Femur (tissue), 1 donor: ENCODE data around the gene SERPIND1.
"Not testable (repeated sequence)": the region's sequence is repeated elsewhere in the genome, so short reads cannot be mapped to it uniquely, and the experiment has no call there.

Source experiments
- DNase-seq: peaks from one replicate; pipeline ENCODE4 v3.0.0-alpha.2; 2017

Gene SERPIND1

GRCh38 chr22:20748082-20748481 is 25.8 kb upstream of the SERPIND1 start:
- DNase-seq, result no peak

DNA sequence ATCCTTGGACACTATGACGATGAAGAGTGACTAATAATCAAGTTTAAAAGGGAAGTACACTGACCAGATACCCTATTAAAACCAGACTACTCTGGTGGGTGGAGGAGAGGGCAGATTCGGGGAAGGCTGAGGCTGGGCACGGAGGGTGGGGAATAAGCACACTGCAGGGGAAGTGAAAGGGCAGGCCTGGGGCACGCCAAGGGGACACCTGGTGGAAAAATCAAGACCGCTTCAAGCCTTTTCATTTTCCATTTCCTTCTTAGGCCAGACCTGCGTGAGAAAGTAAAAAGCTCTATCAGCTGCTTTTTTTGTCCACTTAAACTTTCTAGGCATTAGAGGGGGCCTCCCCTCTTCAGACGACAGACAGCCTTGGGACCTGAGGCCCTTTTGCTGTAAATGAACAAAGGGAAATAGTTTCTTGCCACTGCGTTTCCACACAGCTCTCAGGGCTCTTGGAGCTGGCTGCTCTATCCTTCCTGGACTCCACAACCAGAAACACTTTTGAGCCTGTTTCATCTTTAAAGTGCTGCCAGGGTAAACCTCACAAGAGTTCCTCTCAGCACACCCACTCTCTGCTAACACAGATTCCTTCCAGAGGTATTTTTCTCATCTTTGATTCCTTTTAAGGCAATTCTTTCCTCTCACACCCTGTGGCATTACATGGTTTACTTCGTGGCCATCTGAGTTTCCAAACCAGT is 25.0 kb upstream of the SERPIND1 start:
- no peak for DNase-seq

- no peak for DNase-seq
These were observed 24.5 kb upstream of the SERPIND1 start for GRCh38 chr22:20749453-20749852.

GRCh38 chr22:20750461-20751184 is 23.3 kb upstream of the SERPIND1 start:
- peak; percentile 69 for DNase-seq

DNA sequence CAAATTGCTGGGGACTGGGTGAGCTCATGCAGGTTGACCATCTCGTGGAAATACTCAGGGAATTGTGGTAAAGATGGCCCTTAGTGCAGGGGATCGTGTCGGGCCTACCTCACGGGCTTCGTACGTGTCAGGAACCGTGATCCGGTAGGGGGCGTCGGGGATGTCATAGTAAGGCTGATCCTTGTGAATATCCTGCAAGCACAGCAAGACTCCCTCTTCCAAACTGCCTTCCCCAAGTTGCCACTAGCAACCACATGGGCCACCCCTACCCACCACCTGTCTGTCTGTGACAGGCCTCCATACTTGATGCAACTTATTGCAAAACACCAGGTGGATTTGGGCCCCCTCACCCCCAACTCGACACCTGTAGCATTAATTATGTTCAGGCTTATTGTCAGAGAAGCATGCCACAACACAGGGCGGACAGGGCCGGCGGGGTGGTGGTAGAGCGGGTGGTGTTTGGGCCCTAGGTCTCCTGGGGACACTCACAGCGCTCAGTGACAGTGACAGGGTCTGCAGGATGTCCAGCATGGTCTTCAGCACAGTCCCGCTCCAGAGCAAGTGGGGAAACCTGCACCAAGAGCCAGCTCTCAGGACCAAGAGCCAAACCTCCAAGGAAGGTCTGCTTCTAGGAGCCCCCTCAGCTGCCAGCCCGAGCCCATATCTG is 22.6 kb upstream of the SERPIND1 start:
- no peak for DNase-seq

- DNase-seq, result no peak
These were observed 21.7 kb upstream of the SERPIND1 start for GRCh38 chr22:20752104-20752741.

DNA sequence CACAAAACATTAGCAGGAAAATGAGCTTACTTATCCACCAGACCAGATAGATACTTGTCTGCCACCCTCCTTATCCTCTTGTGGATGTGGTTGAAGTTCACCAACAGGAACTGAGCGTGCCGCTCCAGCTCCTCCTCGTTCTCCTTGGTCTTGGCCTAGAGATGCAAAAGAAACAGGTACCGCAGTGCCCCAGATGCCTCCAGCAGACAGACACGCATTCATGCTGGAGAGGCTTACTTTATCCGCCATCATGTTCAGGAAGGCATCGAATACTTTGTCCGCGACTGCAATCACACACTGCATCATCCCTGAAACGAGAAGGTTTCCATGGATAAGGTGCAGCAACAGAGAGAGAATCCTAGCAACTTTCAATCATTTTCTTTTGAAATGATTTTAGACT is 21.0 kb upstream of the SERPIND1 start:
- no peak for DNase-seq

DNA sequence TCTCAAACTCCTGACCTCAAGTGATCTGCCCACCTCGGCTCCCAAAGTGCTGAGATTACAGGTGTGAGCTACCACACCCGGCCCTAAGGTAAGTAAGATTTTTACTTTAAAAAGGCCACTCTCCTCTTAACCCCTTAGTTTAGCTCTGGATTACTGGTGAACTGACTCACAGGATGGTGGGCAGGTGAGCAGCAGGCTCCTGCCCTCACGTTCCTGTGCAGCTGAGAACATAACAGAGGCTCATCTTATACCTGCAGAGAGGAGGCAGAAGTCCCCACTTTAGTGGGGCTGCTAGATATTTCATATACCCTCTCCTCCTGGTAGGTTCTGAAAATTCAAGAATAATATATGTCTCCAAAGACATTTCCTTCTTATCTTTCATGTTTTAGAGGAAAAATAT is 17.1 kb upstream of the SERPIND1 start:
- no peak for DNase-seq

- no peak for DNase-seq
These were observed 15.2 kb upstream of the SERPIND1 start for GRCh38 chr22:20758688-20759087.

- DNase-seq, result no peak
These were observed 13.8 kb upstream of the SERPIND1 start for GRCh38 chr22:20760084-20760483.

GRCh38 chr22:20761536-20761935 is 12.4 kb upstream of the SERPIND1 start:
- no peak for DNase-seq

- no peak for DNase-seq
These were observed 11.6 kb upstream of the SERPIND1 start for GRCh38 chr22:20762233-20762796.

DNA sequence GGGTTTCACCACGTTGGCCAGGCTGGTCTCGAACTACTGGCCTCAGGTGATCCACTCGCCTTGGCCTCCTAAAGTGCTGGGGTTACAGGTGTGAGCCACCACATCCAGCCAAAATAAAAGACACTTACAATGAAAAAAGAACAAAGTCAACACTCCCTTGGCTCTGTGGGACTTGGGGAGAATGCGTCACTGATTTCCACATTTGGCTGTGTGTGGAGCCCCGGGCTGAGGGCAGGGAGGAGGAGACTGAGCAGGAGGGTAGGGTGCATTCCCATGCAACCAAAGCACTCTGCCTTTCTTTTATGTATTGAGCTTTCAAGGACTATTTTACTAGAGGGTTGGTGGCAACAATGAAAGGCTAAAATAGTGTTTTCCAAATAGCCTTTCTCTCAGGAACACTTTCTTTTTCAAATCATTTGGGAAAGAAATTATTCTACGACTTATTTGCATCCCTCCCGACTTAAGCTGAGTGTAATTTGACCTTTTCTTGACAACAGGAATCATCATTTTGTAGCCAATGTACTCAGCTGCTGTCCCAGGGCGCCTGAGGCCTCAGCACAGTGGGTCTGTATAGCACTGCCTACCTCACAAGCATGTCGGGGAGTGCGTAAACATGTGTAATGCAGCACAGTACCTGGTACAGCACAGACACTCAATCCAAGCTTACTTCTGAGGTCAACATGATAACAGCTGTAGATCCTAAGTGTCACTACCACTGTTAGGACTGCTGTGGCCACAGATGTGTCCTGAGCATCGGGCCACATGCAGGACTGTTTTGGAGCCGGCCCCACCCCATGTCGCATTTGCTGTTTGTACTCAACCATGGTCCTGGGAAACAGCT is 10.1 kb upstream of the SERPIND1 start:
- DNase-seq, result no peak

- no peak for DNase-seq
These were observed 9.5 kb upstream of the SERPIND1 start for GRCh38 chr22:20764471-20764720.

- DNase-seq, result no peak
These were observed 9.2 kb upstream of the SERPIND1 start for GRCh38 chr22:20764729-20765128.

DNA sequence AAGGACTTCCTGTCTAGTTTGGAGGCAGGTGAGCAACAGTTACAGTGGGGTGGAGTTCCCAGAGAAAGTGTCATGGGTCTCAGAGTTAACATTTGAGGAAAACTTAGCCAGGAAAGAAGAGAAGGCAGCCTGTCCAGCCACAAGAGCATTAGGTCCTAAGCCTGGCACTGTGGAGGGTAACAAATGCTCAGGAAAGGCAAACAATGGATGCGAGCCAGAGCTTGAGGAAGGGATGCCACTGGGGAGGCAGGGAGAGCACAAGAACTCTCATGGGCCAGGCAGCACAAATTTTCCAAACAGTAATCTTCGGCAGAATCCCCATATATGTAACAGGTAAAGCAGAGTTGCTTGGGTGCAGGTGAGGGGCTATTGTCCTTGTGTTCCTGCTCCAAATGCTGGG is 8.0 kb upstream of the SERPIND1 start:
- no peak for DNase-seq

DNA sequence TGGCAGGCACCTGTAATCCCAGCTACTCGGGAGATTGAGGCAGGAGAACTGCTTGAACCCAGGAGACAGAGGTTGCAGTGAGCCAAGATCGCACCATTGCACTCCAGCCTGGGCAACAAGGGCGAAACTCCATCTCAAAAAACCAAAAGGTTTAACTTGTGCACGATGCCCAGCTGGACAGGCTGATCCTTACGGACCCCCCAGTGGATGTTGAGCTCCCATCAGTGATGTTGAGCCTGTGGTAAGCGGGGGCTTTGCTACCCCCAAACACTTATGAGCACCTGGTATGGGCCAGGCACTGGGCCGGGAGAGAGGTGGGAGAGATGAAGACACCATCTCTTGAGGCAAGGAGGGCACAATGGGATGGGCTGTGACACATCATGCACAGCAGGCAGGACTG is 7.4 kb upstream of the SERPIND1 start:
- DNase-seq, result no peak

DNA sequence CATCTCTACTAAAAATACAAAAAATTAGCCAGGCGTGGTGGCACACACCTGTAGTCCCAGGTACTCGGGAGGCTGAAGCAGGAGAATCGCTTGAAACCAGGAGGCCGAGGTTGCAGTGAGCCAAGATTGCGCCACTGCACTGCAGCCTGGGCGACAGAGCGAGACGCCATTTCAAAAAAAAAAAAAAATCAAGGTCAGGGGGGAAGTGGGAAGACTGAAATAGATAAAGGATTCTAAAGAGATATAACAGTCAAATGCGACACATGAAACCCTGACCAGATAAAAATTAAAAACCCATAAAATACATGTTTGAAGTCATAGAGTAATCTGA is 4.5 kb upstream of the SERPIND1 start:
- not testable (repeated sequence) for DNase-seq

DNA sequence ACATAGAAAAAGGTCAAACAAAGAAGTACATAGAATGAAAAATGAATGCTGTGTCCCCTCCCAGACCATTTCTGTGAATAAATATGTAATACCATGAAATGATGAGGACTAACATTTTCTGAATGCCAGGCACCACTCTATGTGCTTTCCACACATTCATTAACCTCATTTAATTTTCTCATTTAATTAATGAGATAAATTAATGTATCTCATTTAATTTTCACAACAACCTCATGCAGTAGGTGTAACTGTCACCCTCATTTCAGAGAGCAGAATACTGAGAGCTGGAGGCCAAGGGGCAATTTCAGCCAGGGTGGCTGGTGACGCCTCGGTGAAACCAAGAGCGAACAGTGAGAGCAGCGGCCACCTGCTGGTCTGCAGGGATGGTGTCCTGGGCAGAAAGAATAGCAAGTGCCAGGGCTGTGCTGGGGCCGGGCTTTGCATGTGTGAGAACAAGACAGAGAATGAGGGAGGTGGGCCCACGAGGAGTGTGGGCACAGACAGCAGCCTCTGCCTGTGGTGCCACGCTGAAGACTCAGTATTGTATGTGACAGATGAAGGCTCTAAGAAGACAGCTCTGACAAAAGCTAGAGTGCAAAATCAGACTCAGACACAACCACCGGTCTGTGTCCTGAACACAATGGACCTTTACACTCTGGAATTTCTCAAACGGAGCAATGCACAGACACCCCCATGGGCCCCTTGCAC is 1.8 kb upstream of the SERPIND1 start:
- no peak for DNase-seq

- no peak for DNase-seq
These were observed 969 bp downstream of the SERPIND1 start for GRCh38 chr22:20774882-20775281.

GRCh38 chr22:20775342-20775895 is 1.5 kb downstream of the SERPIND1 start:
- DNase-seq, result no peak
